ENCODE measurements around the gene PDCD1. TPM values are rescaled to one million over a fixed set of nuclear protein-coding genes. Genes with fewer than 3 reads are reported as not detected.
A peak's percentile ranks its signal among the peaks of the same experiment; 100 is the strongest.

Gene PDCD1
- total and polyA plus RNA-seq, 2 experiments from 2014 or later = not detected

DNA sequence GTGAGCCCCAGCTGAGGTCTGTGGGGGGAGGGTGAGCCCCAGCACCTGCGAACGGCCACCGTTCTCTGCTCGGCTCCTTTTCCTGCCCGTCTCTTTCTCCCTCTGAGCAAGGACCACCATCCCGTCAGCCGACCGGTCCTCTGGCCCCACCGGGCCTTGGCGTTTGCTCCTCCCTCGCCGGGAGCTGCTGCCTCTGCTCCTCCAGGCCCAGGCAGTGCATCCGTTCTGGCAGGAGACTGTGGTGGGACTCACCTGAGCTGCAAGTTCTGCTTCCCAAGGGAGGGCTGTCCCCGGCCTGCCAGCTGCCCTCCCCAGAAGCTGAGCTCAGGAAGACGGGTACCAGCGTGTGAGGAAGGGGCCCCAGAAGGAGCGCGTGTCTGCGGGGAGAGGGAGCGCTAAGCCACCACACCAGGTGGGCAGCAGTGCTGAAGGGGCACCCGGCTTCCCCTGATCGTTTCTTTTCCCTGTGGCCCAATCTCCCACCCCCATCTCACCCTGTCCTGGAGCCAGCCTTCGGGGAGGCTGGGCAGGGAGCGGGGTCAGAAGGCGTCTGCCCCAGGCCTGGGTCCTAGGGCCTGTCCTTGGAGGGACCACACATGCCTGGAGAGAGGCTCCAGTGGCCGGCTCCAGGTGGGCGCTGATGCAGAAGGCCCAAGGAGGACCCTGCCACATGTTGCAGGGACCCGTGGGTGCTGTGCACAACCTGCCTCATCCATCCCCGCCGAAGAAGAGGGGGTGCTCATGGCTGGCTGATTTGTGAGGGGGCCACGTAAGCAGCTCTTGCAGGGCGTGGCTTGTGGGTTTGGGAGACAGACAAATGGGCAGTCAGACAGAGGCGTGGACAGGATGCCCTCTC, 8.3 kb upstream of the PDCD1 start:
- no peak overlapping the region for H3K9ac ChIP-seq
- no peaks in the 10 kb centered on the region for H3K4me1 ChIP-seq (ENCODE audit: insufficient read depth)
- no peaks in the 10 kb centered on the region for H3K9me2 ChIP-seq (ENCODE audit: insufficient read depth)
- no peaks in the 10 kb centered on the region for H4K20me1 ChIP-seq (ENCODE audit: insufficient read depth)
- no peaks in the 10 kb centered on the region for H3K79me2 ChIP-seq (ENCODE audit: insufficient read depth)
- H3K4me3 ChIP-seq = no peak overlapping the region
- TF ChIP-seq EZH2 (IDR thresholded peaks at IDR 0.05; ENCODE audit: insufficient read depth, poor library complexity, severe bottlenecking) (no peak), EZH2phosphoT487 (IDR thresholded peaks at IDR 0.05; ENCODE audit: insufficient read depth, low read depth) (no peak)
- peaks cover 16% of the 10 kb centered on the region for H3K27me3 ChIP-seq (replicated peaks; ENCODE audit: insufficient read depth)
- in situ Hi-C loops (cut with MboI) = no loop called here
- H2AFZ ChIP-seq = no peak overlapping the region
- H3F3A ChIP-seq (ENCODE audit: insufficient read depth) = peaks cover 6% of the 10 kb centered on the region; the same call in 1 of the 2 replicates
- H3K9me3 ChIP-seq (ENCODE audit: low read depth) = no peaks in the 10 kb centered on the region
- no peak overlapping the region for H3K27ac ChIP-seq
- WGBS, 2 experiments (ENCODE audit: low coverage in 1 of 2, low lambda C conversion rate in 2 of 2, missing lambda C conversion rate in 2 of 2) = 60 to 62% methylated on average over 32 to 33 of the region's 33 CpGs
- H3K36me3 ChIP-seq (ENCODE audit: low read depth) = no peaks in the 10 kb centered on the region
- no peak for DNase-seq
- no peak overlapping the region for H3K4me2 ChIP-seq (ENCODE audit: unreplicated experiment)

GRCh38 chr2:241865957-241866789, 7.5 kb upstream of the PDCD1 start:
- Histone ChIP-seq H3K9me3 (ENCODE audit: low read depth) (no peaks in the 10 kb centered on the region), H3K9me2 (ENCODE audit: insufficient read depth) (no peaks in the 10 kb centered on the region), H4K20me1 (ENCODE audit: insufficient read depth) (no peaks in the 10 kb centered on the region), H3F3A (ENCODE audit: insufficient read depth) (peaks cover 6% of the 10 kb centered on the region; the same call in 1 of the 2 replicates), H3K79me2 (ENCODE audit: insufficient read depth) (no peaks in the 10 kb centered on the region), H3K27ac (no peak overlapping the region), H3K4me1 (ENCODE audit: insufficient read depth) (no peaks in the 10 kb centered on the region), H3K36me3 (ENCODE audit: low read depth) (no peaks in the 10 kb centered on the region), H2AFZ (no peak overlapping the region), H3K4me2 (ENCODE audit: unreplicated experiment) (no peak overlapping the region), H3K27me3 (replicated peaks; ENCODE audit: insufficient read depth) (peaks cover 16% of the 10 kb centered on the region), H3K4me3 (no peak overlapping the region), H3K9ac (no peak overlapping the region)
- in situ Hi-C loops (cut with MboI) = no loop called here
- TF ChIP-seq EZH2phosphoT487 (IDR thresholded peaks at IDR 0.05; ENCODE audit: insufficient read depth, low read depth) (no peak), EZH2 (IDR thresholded peaks at IDR 0.05; ENCODE audit: insufficient read depth, poor library complexity, severe bottlenecking) (no peak)
- peak; percentile 34 for DNase-seq
- 12 to 15% methylated on average over 16 to 30 of the region's 31 CpGs for WGBS, 2 experiments (ENCODE audit: low coverage in 1 of 2, low lambda C conversion rate in 2 of 2, missing lambda C conversion rate in 2 of 2)

DNA sequence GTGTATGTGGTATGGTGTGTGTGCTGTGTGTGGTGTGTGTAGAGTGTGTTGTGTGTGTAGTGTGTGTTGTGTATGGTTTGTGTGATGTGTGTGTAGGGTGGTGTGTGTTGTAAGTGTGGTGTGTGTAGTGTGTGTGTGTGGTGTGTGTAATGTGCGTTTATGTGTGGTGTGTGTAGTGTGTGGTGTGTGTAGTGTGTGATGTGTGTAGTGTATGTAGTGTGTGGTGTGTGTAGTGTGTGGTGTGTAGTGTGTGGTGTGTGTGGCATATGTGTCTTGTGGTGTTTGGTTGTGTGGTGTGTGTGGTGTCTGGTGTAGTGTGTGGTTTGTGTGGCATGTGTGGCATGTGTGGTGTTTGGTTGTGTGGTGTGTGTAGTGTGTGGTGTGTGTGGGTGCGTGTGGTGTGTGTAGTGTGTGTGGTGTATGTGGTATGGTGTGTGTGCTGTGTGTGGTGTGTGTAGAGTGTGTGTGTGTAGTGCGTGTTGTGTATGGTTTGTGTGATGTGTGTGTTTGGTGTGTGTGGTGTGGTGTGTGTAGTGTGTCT, 6.8 kb upstream of the PDCD1 start:
- H3K36me3 ChIP-seq (ENCODE audit: low read depth) = no peaks in the 10 kb centered on the region
- 83 to 100% methylated on average over 1 to 3 of the region's 3 CpGs for WGBS, 2 experiments (ENCODE audit: low coverage in 1 of 2, low lambda C conversion rate in 2 of 2, missing lambda C conversion rate in 2 of 2)
- peaks cover 6% of the 10 kb centered on the region; the same call in 1 of the 2 replicates for H3F3A ChIP-seq (ENCODE audit: insufficient read depth)
- no peak overlapping the region for H3K4me2 ChIP-seq (ENCODE audit: unreplicated experiment)
- no peak overlapping the region for H3K4me3 ChIP-seq
- H3K9me2 ChIP-seq (ENCODE audit: insufficient read depth) = no peaks in the 10 kb centered on the region
- no peaks in the 10 kb centered on the region for H3K9me3 ChIP-seq (ENCODE audit: low read depth)
- in situ Hi-C loops (cut with MboI) = no loop called here
- H3K4me1 ChIP-seq (ENCODE audit: insufficient read depth) = no peaks in the 10 kb centered on the region
- no peak overlapping the region for H3K9ac ChIP-seq
- H3K79me2 ChIP-seq (ENCODE audit: insufficient read depth) = no peaks in the 10 kb centered on the region
- H2AFZ ChIP-seq = no peak overlapping the region
- no peaks in the 10 kb centered on the region for H4K20me1 ChIP-seq (ENCODE audit: insufficient read depth)
- H3K27me3 ChIP-seq (replicated peaks; ENCODE audit: insufficient read depth) = peaks cover 16% of the 10 kb centered on the region
- H3K27ac ChIP-seq = no peak overlapping the region
- no peak for DNase-seq
- TF ChIP-seq EZH2phosphoT487 (IDR thresholded peaks at IDR 0.05; ENCODE audit: insufficient read depth, low read depth) (no peak), EZH2 (IDR thresholded peaks at IDR 0.05; ENCODE audit: insufficient read depth, poor library complexity, severe bottlenecking) (no peak)

GRCh38 chr2:241864850-241865213, 6.1 kb upstream of the PDCD1 start:
- Histone ChIP-seq H3K9ac (no peak overlapping the region), H3K4me2 (ENCODE audit: unreplicated experiment) (no peak overlapping the region), H3F3A (ENCODE audit: insufficient read depth) (peaks cover 6% of the 10 kb centered on the region; the same call in 1 of the 2 replicates), H3K27me3 (replicated peaks; ENCODE audit: insufficient read depth) (peaks cover 16% of the 10 kb centered on the region), H3K79me2 (ENCODE audit: insufficient read depth) (no peaks in the 10 kb centered on the region), H3K36me3 (ENCODE audit: low read depth) (no peaks in the 10 kb centered on the region), H3K4me1 (ENCODE audit: insufficient read depth) (no peaks in the 10 kb centered on the region), H3K9me3 (ENCODE audit: low read depth) (no peaks in the 10 kb centered on the region), H2AFZ (no peak overlapping the region), H3K9me2 (ENCODE audit: insufficient read depth) (no peaks in the 10 kb centered on the region), H4K20me1 (ENCODE audit: insufficient read depth) (no peaks in the 10 kb centered on the region), H3K4me3 (no peak overlapping the region), H3K27ac (no peak overlapping the region)
- no peak for DNase-seq
- TF ChIP-seq EZH2phosphoT487 (IDR thresholded peaks at IDR 0.05; ENCODE audit: insufficient read depth, low read depth) = no peak
- TF ChIP-seq EZH2 (IDR thresholded peaks at IDR 0.05; ENCODE audit: insufficient read depth, poor library complexity, severe bottlenecking) = no peak
- WGBS, 2 experiments (ENCODE audit: low coverage in 1 of 2, low lambda C conversion rate in 2 of 2, missing lambda C conversion rate in 2 of 2) = 89 to 100% methylated on average over 2 to 5 of the region's 5 CpGs
- in situ Hi-C loops (cut with MboI) = no loop called here
